ENCODE data around the gene IRF6.

IRF6 gene

DNA sequence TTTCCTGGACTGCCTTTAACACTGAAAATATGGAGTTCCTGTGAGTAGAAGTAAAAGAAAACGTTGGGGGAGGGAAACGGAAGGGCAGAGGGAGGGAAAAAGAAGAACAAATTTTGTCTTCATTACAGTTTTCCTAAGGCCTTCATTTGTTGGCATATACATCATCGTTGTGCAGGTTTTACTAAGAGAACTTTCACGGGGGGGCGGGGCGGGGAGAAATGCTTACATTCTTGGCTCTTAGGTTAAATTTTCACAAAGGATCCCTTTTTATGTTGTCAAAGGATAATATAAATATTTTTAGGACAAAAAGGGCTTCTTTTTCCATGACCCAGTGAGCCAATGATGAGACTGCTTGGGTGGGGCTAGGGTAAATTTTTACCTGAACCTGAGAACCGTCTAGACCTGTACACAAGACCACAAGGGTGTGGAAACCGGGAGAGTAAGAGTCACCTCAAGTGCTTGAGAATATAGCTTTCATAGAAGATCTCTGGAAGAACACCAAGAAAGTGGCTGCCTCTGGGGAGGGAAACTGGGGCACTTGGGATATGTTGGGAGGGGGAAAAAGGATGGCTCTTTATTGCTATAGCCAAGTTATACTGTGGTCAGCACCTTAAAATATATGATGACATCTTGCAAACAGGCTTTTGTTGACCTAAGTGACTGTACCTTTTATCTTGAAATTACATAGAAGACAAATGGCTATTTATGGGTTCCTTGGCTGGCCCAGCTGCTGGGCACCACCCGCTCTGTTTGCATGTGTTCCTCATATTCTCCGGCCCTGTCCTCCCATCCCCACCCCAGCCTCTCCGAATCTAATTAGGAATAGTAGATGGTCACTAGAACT, 19.9 kb upstream of the IRF6 start:
- DNase-seq (ENCODE audit: insufficient read length, low spot score) (no peak), FAIRE-seq (no peak)
- TF ChIP-seq PAX5 (IDR thresholded peaks at IDR 0.05; ENCODE audit: insufficient read depth, low read length, severe bottlenecking) (no peak), POLR2A (IDR thresholded peaks at IDR 0.05; ENCODE audit: low read depth, low read length) (no peak), SPI1 (IDR thresholded peaks at IDR 0.05; ENCODE audit: low read depth, low read length) (no peak), POU2F2 (IDR thresholded peaks at IDR 0.05; ENCODE audit: low read depth, low read length) (no peak), TAF1 (IDR thresholded peaks at IDR 0.05; ENCODE audit: low read depth, low read length) (no peak), POLR2AphosphoS5 (IDR thresholded peaks at IDR 0.05; ENCODE audit: low read depth, low read length) (no peak)

GRCh38 chr1:209823143-209824041, 17.4 kb upstream of the IRF6 start:
- TF ChIP-seq SPI1 (IDR thresholded peaks at IDR 0.05; ENCODE audit: low read depth, low read length) (no peak), TAF1 (IDR thresholded peaks at IDR 0.05; ENCODE audit: low read depth, low read length) (no peak), POU2F2 (IDR thresholded peaks at IDR 0.05; ENCODE audit: low read depth, low read length) (no peak), PAX5 (IDR thresholded peaks at IDR 0.05; ENCODE audit: insufficient read depth, low read length, severe bottlenecking) (no peak), POLR2A (IDR thresholded peaks at IDR 0.05; ENCODE audit: low read depth, low read length) (no peak), POLR2AphosphoS5 (IDR thresholded peaks at IDR 0.05; ENCODE audit: low read depth, low read length) (no peak)
- no peak for FAIRE-seq
- DNase-seq (ENCODE audit: insufficient read length, low spot score), result no peak

GRCh38 chr1:209822706-209823105, 16.8 kb upstream of the IRF6 start:
- no peak for DNase-seq (ENCODE audit: insufficient read length, low spot score)
- no peak for FAIRE-seq
- no peak for TF ChIP-seq TAF1 (IDR thresholded peaks at IDR 0.05; ENCODE audit: low read depth, low read length)
- TF ChIP-seq POU2F2 (IDR thresholded peaks at IDR 0.05; ENCODE audit: low read depth, low read length), result no peak
- TF ChIP-seq PAX5 (IDR thresholded peaks at IDR 0.05; ENCODE audit: insufficient read depth, low read length, severe bottlenecking), result no peak

- no peak for TF ChIP-seq PAX5 (IDR thresholded peaks at IDR 0.05; ENCODE audit: insufficient read depth, low read length, severe bottlenecking)
- no peak for TF ChIP-seq SPI1 (IDR thresholded peaks at IDR 0.05; ENCODE audit: low read depth, low read length)
- no peak for TF ChIP-seq POLR2A (IDR thresholded peaks at IDR 0.05; ENCODE audit: low read depth, low read length)
- TF ChIP-seq POU2F2 (IDR thresholded peaks at IDR 0.05; ENCODE audit: low read depth, low read length), result no peak
- TF ChIP-seq POLR2AphosphoS5 (IDR thresholded peaks at IDR 0.05; ENCODE audit: low read depth, low read length), result no peak
- no peak for TF ChIP-seq TAF1 (IDR thresholded peaks at IDR 0.05; ENCODE audit: low read depth, low read length)
- FAIRE-seq (no peak), DNase-seq (ENCODE audit: insufficient read length, low spot score) (no peak)
These were observed 15.0 kb upstream of the IRF6 start for GRCh38 chr1:209820986-209821385.

DNA sequence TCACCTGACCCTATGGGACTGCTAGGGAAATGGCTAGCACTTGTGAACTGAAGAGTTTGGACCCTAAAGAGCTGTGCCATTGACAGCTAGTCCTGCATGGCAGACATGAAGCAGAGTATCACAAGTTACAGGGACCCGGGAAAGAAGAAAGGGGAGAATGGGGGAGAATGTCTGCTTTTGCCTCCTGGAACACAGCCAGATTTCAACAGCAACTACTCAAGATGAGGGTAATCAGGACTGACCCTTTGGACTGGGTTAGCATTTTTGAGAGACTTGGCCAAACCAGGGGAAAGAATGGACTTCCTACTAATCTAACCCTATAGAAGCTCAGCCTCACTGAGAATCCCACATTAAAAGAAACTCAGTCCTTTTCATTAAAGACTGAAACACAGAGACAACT, 13.1 kb upstream of the IRF6 start:
- DNase-seq (ENCODE audit: insufficient read length, low spot score), result no peak

DNA sequence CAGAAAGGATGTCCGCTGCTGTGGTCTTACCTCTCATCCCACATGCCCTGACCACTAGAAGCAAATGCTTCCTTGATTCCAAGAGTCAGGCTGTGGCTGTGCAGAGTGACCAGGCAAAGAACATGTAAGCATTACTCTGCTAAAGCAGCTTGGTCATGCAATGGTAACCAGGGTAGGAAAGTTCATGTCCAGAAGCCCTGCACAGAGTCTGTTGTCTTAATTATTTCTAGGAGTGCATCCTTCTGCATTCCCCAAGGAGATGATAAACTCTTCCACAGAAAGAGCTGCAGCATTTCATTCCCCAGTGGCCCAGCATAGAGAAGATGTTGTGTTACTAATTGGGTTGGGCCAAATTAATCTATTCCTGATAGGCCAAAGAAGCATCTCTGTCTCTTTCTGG, 11.7 kb upstream of the IRF6 start:
- TF ChIP-seq TAF1 (IDR thresholded peaks at IDR 0.05; ENCODE audit: low read depth, low read length) (no peak), POLR2A (IDR thresholded peaks at IDR 0.05; ENCODE audit: low read depth, low read length) (no peak), POLR2AphosphoS5 (IDR thresholded peaks at IDR 0.05; ENCODE audit: low read depth, low read length) (no peak), PAX5 (IDR thresholded peaks at IDR 0.05; ENCODE audit: insufficient read depth, low read length, severe bottlenecking) (no peak), POU2F2 (IDR thresholded peaks at IDR 0.05; ENCODE audit: low read depth, low read length) (no peak)
- DNase-seq (ENCODE audit: insufficient read length, low spot score) (no peak), FAIRE-seq (no peak)

More for the DNA sequence above, 13.1 kb upstream of the IRF6 start:
- FAIRE-seq, result no peak
- TF ChIP-seq SPI1 (IDR thresholded peaks at IDR 0.05; ENCODE audit: low read depth, low read length), result no peak

DNA sequence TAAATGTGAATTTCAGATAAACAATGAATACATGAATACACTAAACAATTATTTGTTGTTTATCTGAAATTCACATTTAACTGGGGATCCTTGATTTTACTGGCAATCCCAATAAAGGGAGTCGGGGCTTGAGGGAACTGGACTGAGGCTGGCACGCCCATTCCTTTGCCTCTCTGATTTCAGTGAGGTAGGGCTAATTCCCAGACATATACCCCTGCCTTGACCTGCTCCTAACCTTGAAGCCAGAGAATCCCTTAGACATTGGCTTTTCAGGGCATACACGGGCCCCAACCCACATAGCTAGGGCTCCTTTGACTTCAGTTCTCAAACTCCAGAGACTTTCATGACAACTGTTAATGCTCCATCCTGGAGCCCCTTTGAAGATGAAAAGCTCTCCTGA, 11.0 kb upstream of the IRF6 start:
- FAIRE-seq, result no peak
- TF ChIP-seq POLR2A (IDR thresholded peaks at IDR 0.05; ENCODE audit: low read depth, low read length) (no peak), SPI1 (IDR thresholded peaks at IDR 0.05; ENCODE audit: low read depth, low read length) (no peak), POLR2AphosphoS5 (IDR thresholded peaks at IDR 0.05; ENCODE audit: low read depth, low read length) (no peak)
- DNase-seq (ENCODE audit: insufficient read length, low spot score), result no peak

GRCh38 chr1:209815931-209816341, 10.0 kb upstream of the IRF6 start:
- DNase-seq (ENCODE audit: insufficient read length, low spot score), result no peak
- no peak for FAIRE-seq
- no peak for TF ChIP-seq TAF1 (IDR thresholded peaks at IDR 0.05; ENCODE audit: low read depth, low read length)
- TF ChIP-seq POU2F2 (IDR thresholded peaks at IDR 0.05; ENCODE audit: low read depth, low read length), result no peak
- TF ChIP-seq POLR2A (IDR thresholded peaks at IDR 0.05; ENCODE audit: low read depth, low read length), result no peak
- no peak for TF ChIP-seq SPI1 (IDR thresholded peaks at IDR 0.05; ENCODE audit: low read depth, low read length)
- TF ChIP-seq PAX5 (IDR thresholded peaks at IDR 0.05; ENCODE audit: insufficient read depth, low read length, severe bottlenecking), result no peak
- TF ChIP-seq POLR2AphosphoS5 (IDR thresholded peaks at IDR 0.05; ENCODE audit: low read depth, low read length), result no peak

DNA sequence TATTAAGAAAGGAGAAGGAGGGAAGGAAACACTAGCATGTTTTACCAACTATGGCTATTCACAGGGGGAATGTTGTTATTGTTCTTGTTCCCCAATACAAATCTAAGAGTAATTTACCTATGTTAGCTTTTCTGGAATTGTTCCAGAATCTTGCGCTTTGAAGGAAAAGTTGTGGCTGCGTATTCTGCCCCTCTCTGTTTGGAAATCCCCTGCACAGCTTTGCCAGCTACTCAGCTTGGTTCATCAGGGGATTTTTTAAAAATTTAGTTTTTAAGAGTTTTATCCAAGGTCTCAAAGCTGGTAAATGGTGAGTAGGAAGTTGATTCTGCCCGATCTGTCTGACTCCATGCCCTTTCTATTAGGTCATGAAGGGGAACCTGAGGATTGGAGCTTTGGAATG, 9.5 kb upstream of the IRF6 start:
- TF ChIP-seq POLR2A (IDR thresholded peaks at IDR 0.05; ENCODE audit: low read depth, low read length), result no peak
- TF ChIP-seq PAX5 (IDR thresholded peaks at IDR 0.05; ENCODE audit: insufficient read depth, low read length, severe bottlenecking), result no peak
- no peak for TF ChIP-seq SPI1 (IDR thresholded peaks at IDR 0.05; ENCODE audit: low read depth, low read length)
- no peak for TF ChIP-seq POLR2AphosphoS5 (IDR thresholded peaks at IDR 0.05; ENCODE audit: low read depth, low read length)
- no peak for TF ChIP-seq TAF1 (IDR thresholded peaks at IDR 0.05; ENCODE audit: low read depth, low read length)
- TF ChIP-seq POU2F2 (IDR thresholded peaks at IDR 0.05; ENCODE audit: low read depth, low read length), result no peak
- FAIRE-seq, result no peak
- no peak for DNase-seq (ENCODE audit: insufficient read length, low spot score)
